GM18498 (cell line): ENCODE measurements around the gene LIX1.
A peak's percentile ranks its signal among the peaks of the same experiment; 100 is the strongest.
"Not testable (repeated sequence)": the region's sequence is repeated elsewhere in the genome, so short reads cannot be mapped to it uniquely, and the experiment has no call there.

Experiments
- ATAC-seq: cut with Tn5 transposase; IDR thresholded peaks from one replicate; pipeline ENCODE4 v1.9.1; 2021; ENCODE audit warnings: mild to moderate bottlenecking, moderate library complexity; ENCODE audit not compliant: unreplicated experiment

The LIX1 gene

GRCh38 chr5:97142521-97143254 lies at the start of gene LIX1:
Gene LIX1, minus strand, starts transcription at chr5:97142611. Its CDS starts 35 bp downstream, at chr5:97142576.
- ATAC-seq: peak; percentile 85

GRCh38 chr5:97191893-97192292 lies 49.5 kb upstream of the LIX1 start:
- no peak for ATAC-seq

- not testable (repeated sequence) for ATAC-seq
Observed at GRCh38 chr5:97189523-97189922, 47.1 kb upstream of the LIX1 start.

GRCh38 chr5:97183930-97184213 lies 41.5 kb upstream of the LIX1 start:
- no peak for ATAC-seq

DNA sequence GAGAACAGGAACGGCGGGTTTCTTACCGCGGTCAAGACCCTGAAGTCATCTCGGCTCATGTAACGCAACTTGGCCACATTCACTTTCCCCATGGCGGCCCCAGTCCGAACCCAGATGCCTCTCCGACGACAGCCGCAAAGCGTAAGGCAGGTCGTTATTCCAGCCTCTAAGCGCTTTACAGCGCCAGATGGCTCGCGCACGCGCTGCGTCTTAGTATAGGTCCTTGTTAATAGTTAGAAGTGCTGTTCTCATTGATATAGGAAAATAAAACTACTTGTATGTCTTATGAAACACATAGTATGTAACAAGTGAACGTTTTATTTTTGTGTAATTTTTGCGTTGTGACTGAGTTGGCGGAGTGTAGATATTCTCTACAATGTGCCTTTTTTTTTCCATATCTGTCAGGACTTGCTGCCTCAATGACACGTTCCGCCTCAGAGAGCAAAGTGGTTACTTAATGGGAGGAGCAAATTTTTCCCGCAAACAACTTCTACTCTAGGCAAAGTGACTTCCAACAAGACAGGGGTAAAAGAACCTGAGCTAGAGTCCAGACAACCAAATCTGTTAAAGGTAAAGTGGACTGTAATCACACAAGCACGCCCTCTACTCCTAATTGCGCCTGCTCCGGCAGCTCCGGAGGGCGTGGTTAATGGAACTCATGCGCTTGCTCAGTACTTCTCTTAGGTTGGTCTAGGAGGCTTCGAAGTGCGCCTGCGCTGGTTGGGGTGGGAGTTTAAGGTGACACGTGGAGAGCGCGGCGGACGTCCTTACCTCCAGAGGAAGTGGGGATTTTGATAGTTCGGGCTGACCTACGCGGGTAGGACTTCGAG lies 40.9 kb upstream of the LIX1 start, which contains the start of gene RIOK2:
TSS of gene RIOK2 (minus strand) at position 148 of the 830 bp plus-strand sequence. CDS start at position 92, 56 bp downstream.
- peak; percentile 91 for ATAC-seq

GRCh38 chr5:97182571-97183099 lies 40.2 kb upstream of the LIX1 start:
- no peak for ATAC-seq

DNA sequence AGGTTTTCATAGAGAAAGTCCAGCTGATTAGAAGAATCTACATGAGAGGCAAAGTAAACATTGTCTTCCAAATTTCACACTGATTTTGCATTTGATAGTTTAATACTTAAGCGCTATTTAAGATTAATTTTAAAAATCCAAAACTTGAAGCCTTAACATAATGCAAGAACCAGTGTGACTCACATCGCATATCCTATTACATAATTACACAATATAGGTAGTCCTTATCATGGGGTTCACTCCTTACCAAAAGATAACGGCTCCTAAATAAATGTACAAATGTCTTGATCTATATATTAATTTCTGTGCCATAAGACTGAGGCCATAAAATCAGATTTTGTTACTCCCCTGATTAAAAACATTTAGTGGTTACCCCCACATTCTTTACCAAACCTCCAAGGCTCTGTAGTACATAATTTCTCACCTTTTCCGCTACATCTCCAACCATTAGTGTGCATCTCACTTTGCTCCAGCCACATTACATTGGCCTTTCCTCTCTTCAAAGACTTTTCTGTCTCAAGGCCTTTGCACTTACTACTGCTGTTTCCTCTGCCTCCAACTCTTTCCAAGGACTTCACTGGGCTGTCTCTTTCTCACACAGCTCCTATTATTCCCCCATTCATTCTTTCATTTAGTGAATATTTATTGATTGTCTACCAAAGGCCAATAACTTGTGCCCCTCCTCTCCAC lies 39.6 kb upstream of the LIX1 start:
- no peak for ATAC-seq

DNA sequence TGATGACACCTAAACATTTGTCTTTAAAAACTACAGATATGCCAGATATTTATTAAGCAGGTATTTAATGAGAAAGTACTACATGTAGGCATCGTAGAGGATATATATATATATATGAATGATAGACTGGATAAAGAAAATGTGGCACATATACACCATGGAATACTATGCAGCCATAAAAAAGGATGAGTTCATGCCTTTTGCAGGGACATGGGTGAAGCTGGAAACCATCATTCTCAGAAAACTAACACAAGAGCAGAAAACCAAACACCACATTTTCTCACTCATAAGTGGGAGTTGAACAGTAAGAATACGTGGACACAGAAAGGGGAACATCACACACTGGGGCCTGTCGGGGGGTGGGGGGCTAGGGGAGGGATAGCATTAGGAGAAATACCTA lies 37.0 kb upstream of the LIX1 start:
- ATAC-seq: not testable (repeated sequence)

- no peak for ATAC-seq
Observed at GRCh38 chr5:97172227-97172626, 29.8 kb upstream of the LIX1 start.

DNA sequence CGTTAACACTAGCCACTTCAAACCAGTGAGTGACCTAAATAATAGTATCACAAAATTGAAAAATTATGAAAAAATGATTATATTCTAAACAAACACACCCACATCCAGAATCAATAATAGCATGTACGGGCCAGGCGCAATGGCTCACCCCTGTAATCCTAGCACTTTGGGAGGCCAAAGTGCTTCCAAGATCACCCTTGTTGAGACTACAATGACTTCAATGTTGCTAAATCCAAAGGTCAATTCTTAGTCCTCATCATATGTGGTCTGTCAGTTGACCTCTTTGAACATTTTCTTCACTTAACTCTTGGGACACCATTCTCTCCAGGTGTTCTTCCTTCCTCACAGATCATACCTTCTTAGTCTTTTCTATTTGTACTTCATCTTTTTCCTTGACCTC lies 29.3 kb upstream of the LIX1 start:
- ATAC-seq: no peak

- peak; percentile 68 for ATAC-seq
Observed at GRCh38 chr5:97167435-97167834, 25.0 kb upstream of the LIX1 start.

DNA sequence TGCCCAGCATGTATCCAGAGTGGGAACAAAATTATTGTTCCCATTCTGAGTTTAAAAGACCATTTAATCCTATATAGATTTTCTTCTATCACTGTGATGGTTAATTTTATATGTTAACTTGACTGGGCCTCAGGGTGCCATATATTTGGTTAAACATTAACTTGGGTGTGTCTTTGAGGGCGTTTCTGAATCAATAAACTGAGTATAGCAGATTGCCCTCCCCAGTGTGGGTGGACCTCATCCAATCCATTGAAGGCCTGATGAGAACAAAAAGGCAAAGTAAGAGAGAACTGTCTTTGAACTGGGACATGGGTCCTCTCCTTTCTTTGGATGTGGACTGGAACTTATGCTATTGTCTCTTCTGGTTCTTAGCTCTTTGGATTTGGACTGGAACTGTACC lies 23.3 kb upstream of the LIX1 start:
- no peak for ATAC-seq

DNA sequence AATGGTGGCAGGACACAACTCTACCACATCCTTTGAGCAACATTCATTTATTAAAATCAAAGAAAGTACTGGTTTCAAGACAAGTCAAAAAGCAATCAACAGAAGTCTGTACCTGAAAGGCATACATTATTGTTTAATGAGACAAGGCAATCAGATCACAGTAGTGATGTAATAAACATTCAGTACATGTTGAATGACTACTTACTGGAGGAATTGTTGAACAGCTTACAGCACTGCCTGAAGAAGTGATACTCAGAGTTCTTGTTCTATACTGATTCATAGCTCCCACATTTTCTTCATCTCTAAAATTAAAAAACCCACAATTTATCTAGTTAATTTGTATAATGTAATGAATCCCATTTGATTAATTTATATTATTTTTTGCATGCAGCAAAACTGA lies 22.4 kb upstream of the LIX1 start:
- no peak for ATAC-seq

DNA sequence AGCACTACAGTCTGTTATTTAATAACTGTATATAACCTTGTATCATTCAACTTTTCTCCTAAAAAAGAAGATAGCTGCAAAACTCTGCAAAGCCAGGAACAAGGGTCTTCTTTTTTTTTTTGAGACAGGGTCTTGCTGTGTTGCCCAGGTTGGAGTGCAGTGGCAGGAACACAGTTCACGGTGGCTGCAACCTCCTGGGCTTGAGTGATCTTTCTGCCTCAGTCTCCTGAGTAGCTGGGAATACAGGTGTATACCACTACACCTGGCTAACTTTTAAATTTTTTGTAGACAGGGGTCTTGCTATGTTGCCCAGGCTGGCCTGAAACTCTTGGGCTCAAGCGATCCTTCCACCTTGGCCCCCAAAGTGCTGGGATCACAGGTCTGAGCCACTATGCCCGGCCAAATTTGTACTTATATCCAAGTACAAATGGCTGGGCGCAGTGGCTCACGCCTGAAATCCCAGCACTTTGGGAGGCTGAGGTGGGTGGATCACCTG lies 21.4 kb upstream of the LIX1 start:
- no peak for ATAC-seq

DNA sequence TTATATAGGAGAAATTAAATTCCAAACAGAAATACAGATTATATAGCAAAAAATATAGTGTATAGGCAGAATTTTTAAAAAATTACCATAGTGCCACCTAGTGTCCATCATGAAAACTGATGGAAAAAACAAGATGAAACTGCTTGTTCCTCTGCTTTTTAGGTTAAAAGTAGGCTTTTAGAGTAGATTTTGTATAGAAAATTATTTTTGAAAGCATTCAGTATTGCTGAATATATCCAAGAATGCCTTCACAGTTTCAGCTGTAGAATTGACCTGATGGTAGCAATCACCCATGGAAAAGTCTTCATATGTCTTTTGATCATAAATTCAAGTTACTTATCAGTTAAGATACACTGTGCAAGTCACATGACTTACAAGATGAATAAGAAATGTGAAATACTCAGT lies 21.0 kb upstream of the LIX1 start:
- no peak for ATAC-seq

GRCh38 chr5:97162045-97162444 lies 19.6 kb upstream of the LIX1 start:
- ATAC-seq: no peak

- ATAC-seq: no peak
Observed at GRCh38 chr5:97157689-97158088, 15.3 kb upstream of the LIX1 start.

DNA sequence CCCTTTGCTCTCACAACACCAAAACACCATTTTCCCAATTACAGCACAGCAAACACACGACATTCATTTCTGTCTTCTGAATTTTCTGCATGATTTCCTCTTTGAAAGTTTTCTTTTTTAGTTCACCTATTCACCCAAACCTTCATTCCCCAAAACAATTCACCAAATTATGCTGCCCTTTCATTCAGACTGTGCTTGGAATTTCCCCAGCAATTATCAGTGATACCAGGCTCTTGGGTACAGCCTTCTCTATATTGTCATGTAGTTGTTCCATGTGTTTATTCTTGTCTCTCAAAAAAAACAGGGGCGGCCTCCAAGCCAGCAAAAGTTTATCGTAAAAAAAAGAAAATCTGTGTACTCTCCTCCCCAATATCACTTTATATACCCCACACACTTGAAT lies 9.0 kb upstream of the LIX1 start:
- ATAC-seq: no peak

- no peak for ATAC-seq
Observed at GRCh38 chr5:97150401-97150800, 8.0 kb upstream of the LIX1 start.

GRCh38 chr5:97149709-97150108 lies 7.3 kb upstream of the LIX1 start:
- ATAC-seq: no peak

- no peak for ATAC-seq
Observed at GRCh38 chr5:97148288-97148687, 5.9 kb upstream of the LIX1 start.
